PC-3 (cell line): ENCODE results near the gene UNC13A.

Source experiments
- CTCF ChIP-seq: fragments of 300-600 bp; sonication (generic); conservative IDR thresholded peaks from 2 replicates; pipeline ENCODE4 v1.5.1; 2017; ENCODE audit warnings: antibody characterized with exemption, low read depth, mild to moderate bottlenecking, low read length
- EZH2phosphoT487 ChIP-seq: fragments of 300-600 bp; sonication (generic); IDR thresholded peaks from 2 replicates; pipeline ENCODE4 v1.6.1; 2018; ENCODE audit warnings: mild to moderate bottlenecking, antibody characterized with exemption, low read length, borderline replicate concordance

DNA sequence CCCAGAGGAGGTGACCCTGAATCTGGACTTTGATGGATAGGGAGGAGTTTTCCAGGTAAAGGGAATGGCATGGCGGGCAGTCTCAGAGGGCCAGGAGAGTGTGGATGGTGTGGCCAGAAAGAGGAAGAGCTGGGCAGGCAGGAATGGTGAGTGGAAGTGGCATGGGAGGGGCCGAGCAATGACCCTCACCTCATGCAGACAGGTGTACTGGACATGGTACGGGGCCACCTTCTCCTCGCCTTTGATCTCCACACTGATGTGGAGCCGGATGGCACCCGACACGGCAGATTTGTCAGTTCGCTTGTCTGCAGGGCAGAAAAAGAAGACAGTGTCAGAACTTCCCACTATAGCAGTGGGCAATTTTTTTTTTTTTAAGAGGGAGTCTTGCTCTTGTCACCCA, 45.5 kb downstream of the UNC13A start:
- no peak for TF ChIP-seq CTCF
- no peak for TF ChIP-seq EZH2phosphoT487
